HG03575 (cell line): ENCODE data around the gene ZNF674.

ENCODE experiments used
- ATAC-seq: cut with Tn5 transposase; IDR thresholded peaks from one replicate; pipeline ENCODE4 v1.9.1; 2021; ENCODE audit not compliant: unreplicated experiment, insufficient number of reproducible peaks, low FRiP score; ENCODE audit errors: extremely low read depth

ZNF674 gene

DNA sequence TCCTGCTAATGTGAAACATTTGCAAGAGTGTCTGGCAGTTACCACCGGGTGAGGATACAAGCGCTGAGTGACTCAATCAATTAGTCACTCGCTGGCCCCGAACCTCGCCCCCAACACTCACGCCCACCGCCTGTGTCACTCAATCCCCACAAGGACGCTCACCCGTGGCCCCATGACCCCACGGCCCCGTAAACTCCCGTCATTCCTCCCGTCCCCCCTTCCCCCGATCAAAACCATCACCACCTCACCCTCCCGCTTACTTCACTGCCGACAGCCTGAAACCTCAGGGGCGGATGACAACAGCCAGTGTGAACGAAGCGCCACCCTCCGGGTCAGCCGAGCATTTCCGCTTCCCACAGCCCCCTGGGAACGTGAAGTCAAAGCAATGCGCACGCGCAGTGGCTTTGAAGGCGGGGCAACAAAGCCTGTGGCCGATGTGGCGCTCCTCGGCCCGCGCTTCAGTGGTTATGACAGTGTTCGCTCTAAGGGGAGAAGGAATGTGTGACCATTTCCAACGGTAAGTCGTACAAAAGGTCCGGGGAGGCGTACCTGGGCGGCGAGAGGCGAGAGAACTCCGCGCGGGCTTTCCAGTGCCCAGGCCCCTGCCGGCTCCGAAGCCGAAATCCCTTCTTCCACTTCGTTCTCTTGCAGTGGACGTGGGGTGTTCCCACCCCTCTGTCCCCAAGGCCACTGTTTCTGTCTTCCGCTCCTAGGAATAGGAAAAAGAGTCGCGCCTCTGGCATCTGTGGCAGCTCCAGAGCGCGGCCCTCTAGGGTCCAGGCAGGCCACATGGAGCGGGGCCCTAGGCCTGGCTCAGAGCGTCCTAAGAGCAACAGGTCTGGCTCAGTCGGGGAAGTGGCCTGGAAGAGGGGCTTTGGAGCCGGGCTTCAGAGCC is at the start of gene ZNF674:
Gene ZNF674, minus strand, starts transcription at position 311 of the 895 bp plus-strand sequence. CDS start 3,334 bp downstream, outside the sequence.
- peak; percentile 55 for ATAC-seq

DNA sequence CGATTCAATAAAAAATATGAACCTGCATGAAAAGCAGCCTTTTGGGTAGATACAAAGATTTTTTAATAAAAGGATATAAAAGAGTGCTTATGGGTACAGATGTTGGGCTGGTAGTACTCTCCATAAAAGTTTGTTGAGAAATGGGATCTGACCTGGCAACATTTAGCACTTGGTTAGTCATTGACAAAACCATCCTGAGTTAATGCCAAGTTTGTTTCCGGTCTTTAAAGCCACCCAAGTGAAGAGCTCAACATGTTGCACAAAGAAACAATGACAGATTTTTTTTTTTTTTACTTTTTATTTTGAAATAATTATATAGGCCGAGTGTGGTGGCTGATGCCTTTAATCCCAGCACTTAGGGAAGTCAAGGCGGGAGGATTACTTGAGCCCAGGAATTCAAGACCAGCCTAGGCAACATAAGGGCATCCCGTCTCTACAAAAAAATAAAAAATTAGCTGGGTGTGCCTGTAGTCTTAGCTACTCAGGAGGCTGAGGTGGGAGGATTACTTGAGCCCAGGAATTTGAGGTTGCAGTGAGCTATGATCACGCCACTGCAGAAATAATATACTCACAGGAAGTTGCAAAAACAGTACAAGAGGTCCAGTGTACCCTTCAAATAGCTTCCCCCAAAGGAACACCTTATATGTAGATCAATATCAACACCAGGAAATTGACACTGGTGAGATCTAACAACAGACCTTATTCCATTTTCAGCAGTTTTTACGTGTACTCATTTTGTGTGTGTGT is 44.9 kb upstream of the ZNF674 start:
- ATAC-seq = no peak

DNA sequence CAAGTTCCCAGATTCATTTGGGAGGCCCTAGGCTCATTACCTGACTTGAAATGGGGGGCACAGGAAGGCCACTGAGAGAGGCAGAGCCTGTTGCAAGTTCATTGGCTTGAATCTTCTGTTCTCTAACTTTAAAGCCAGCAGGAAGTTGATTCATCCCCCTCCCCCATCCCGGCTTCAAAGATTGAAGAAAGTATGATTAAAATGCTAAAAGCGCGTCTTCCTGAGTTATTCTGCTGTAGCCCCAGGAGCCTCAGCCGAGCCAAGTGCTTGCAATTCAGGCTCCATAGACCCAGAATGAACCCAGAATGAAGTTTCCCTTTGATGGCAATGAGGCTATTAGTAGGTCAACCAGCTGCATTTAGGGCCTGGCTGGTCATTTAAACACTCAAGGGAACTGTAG is 43.0 kb upstream of the ZNF674 start:
- ATAC-seq = no peak

DNA sequence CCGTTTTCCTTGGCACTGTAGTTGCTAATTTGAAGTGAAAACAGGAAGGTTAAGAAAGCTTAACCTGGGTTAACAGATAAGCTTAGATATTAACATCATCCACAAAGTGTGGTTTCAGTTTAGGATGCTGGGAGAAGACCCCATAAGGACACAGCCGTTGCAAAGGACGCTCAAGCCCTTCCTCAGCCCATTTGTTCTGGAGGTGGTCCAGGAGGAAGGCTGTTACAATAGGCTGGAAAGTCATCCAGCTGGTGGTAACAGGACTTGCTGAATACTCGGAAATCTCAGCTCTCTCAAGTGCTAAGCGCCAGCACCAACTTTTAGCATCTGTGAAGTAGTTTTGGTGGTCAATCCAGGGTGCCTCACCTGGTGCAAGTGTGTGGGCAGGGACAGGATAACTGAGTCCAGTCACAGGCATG is 42.5 kb upstream of the ZNF674 start:
- ATAC-seq = no peak

DNA sequence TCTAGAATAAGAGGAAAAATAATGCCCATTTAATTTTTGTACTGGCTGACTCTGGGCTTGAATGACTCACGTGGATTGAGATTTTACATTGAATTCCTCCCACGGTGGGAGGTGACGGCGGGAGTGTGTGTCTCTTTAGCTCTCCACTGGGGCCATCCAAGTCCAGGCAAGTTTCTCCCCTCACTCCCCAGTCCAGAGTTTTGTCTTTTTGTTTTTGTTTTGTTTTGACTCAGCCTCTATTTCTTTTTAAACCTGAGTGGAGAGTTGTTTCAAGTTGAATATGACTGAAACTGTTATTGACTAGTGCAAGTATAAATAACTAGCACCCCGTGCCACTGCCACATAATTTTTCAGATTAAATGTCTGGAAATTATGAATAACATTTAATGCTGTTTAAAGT is 41.9 kb upstream of the ZNF674 start:
- ATAC-seq = no peak

DNA sequence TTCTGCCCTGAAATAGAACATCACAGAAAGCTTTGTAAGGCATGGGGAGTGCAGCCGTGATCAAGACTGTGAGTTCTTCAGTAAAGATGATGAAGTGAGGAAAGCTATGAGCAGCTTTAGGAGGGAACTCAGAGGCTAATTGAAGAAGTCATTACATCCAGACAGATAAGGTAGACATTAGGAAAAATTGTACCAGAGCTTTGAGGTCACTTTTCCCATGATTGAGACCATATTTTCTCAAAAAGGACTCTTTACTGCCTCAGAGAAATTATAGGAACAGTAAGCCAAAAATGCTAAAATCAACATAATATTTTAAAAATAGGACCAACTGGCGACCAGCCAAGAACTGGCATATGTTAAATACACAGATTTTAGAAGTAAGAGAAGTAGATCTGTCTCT is 39.5 kb upstream of the ZNF674 start:
- ATAC-seq = no peak

DNA sequence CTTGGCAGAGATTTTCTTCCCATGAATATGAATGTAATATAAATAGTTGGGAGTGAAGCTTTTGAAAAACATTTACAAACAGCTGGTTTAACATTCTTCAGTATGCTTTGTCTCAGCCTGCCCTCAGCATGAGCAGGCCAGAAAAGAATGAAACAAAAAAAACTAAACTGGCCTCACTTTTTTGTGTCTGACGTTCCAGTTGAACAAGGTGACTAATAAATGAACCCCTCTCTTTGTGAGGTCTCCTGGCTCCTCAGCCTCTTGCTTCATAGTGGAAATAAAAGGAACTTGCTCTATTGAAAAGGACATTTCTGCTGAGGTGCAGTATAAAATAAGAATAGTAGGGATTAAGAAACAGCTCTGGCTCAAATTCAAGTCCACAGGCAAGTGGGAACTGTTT is 37.7 kb upstream of the ZNF674 start:
- no peak for ATAC-seq

DNA sequence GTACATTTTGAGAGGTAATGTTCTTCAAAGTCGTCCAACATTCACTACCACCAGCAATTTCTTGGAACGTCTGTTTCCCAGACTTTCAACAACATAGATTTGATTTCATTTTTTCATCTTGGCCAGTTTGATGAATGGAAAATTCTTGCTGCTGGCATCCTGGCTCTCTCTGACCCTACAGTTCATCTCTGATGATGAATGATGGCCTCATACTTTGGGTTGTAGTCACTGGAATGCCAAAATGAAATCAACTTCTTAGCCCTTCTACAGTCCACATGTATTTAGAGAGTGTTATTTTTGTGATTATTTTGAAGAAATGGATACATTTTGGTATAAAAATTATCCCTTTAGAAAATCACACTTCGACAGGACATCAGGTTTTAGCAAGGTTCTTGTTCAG is 37.1 kb upstream of the ZNF674 start:
- ATAC-seq = no peak

DNA sequence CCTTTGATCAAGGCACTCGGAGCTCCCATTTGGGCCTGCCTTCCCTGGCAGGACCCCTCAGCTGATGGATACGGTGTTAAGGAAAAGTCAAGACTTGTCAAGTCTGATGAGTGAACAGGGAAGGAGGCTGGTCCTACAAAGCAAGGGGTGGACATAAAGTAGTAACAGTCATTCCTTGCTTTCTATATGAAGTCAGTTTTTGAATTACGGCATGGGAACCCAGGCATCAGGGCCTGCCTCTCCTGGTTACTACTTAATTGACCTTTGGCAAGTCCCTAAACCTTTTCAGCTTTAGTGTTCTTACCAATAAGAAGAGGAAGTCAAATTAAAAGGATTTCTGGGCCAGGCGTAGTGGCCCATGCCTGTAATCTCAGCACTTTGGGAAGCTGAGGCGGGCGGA is 35.4 kb upstream of the ZNF674 start:
- no peak for ATAC-seq

DNA sequence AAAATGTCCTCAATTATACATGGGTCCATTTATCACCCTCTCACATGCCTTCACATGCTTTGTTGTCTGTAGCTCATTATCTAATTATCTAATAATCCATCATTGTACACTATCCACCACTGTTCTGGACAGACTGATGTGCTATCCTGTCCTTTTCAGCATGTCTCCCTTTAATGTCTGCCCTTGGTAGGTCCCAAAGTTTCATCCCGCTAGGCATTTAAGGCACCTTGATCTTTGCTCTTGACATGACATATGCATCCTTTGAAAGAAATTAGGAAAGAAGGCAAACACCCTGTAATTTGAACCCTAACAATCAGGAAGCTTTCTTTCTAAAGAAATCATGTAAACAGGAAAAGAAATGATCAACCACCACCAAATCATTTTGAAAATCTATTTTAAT is 34.0 kb upstream of the ZNF674 start:
- ATAC-seq = no peak

DNA sequence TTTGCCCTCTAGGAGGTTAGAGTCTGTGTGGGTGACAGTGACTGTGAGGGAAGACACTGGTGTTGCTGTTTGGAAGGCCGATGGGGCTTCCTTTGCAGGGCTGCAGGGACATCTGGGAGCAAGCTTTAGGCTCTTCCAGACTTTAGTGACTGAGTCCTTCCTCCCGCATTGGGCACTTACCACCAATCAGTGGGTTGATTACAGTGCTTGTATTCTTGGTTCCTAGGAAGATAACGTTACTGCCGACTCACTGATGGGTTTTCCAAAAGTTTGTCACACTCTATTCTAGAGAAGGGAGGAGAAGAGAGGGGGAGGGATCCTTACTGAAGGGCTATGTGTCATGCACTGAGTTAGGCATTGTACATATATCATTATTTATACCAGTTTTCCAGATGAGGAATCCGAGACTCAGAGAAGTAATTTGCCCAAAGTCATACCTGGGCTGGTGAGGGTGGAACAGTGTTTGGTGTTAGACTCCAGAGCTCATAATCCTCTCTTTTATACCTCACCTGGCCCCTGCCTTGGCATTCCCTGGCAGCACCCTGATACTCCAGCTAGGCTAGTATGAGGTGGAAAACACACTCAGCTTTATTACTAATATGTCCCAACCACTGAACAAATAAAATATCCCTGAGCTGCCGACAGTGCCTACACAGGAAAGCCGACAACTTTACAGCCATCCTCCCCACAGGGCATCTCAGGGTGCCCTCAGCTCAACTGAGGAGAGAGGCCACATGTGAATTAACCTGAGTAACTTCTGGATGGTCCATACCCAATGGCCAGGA is 32.2 kb upstream of the ZNF674 start:
- ATAC-seq = no peak

DNA sequence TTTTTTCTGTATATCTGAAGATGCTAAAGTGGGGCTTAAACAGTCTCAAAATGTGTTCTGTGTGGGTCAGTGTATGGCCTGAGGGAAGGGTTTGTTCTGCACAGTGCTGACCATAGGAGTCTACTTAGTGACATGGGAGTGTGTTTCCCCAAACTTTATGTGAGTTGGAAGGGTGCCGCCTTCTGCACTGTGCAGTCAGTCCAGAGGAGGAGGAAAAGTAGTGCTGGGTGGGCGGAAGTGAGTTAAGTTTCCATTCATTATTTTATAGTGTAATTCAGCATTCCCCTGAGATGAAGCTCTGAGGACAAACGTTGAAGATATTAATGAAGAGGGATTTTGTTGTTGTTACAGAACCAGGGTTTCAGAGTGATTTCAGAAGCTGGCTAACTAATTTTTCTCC is 31.2 kb upstream of the ZNF674 start:
- ATAC-seq = no peak

DNA sequence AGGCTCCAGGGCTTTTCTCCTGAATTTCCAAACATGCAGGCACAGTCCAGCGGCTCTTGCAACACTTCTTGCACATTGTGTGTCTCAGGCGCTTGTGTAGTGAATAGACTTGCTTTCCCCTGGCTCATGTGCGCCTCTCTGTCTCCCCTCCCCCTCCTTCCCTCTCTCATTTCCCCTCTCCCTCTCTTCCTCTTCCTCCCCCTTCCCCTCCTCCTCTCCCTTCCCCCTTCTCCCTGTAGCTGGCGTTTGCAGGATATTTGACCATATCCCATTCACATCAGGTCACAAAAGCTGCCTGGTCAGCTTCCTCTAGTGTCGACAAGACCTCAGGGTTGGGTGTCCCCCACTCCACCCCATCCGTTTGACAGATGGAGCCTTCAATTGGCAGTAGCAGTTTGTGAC is 30.8 kb upstream of the ZNF674 start:
- ATAC-seq = no peak

DNA sequence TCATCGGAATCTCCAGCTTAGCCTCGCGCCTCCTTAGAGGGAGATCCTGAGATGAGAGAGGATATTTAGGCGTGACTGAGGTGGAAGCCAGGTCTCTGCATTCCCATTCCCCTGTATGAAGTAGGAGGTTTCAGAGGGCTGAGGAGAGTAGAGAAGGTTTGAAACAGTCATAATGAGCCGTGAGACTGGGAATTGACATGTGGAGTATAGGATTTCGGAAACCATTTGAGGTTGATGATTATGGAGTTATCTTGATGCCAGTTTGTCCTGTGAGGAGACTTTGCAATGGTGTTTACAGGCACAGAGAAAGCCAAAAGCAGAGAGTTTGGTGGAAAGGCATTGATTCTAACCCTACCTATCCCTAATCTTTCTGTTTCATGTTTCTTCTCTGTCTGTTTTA is 30.4 kb upstream of the ZNF674 start:
- ATAC-seq = no peak

DNA sequence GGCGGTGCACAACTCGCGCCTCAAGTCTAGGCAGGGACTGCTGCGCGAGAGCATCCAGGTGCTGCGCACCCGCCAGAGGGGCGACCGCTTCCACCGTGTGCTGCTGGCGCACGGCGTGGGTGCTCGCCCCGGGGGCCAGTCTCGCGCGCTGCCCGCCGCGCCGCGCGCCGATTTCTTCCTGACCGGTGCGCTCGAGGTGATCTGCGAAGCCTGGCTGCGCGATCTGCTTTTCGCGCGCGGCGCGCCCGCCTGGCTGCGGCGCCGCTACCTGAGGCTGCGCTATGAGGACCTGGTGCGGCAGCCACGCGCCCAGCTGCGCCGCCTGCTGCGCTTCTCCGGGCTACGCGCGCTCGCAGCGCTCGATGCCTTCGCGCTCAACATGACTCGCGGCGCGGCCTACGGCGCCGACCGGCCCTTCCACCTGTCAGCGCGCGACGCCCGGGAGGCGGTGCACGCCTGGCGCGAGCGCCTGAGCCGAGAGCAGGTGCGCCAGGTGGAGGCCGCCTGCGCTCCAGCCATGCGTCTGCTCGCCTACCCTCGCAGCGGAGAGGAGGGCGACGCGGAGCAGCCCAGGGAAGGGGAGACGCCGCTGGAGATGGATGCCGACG is 29.7 kb upstream of the ZNF674 start:
- ATAC-seq = no peak

DNA sequence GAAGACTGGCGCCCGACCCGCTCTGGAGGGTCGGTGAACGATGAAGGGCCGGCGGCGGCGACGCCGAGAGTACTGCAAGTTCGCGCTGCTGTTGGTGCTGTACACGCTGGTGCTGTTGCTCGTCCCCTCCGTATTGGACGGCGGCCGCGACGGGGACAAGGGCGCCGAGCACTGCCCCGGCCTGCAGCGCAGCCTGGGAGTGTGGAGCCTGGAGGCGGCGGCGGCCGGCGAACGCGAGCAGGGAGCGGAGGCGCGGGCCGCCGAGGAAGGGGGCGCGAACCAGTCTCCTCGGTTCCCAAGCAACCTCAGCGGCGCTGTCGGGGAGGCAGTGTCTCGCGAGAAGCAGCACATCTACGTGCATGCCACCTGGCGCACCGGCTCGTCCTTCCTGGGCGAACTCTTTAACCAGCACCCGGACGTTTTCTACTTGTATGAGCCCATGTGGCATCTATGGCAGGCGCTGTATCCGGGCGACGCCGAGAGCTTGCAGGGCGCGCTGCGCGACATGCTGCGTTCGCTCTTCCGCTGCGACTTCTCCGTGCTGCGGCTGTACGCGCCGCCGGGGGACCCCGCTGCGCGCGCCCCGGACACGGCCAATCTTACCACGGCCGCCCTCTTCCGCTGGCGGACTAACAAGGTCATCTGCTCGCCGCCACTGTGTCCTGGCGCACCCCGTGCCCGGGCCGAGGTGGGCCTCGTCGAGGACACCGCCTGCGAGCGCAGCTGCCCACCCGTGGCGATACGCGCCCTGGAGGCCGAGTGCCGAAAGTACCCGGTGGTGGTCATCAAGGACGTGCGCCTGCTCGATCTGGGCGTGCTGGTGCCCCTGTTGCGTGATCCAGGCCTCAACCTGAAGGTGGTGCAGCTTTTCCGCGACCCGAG is 28.9 kb upstream of the ZNF674 start:
- no peak for ATAC-seq

DNA sequence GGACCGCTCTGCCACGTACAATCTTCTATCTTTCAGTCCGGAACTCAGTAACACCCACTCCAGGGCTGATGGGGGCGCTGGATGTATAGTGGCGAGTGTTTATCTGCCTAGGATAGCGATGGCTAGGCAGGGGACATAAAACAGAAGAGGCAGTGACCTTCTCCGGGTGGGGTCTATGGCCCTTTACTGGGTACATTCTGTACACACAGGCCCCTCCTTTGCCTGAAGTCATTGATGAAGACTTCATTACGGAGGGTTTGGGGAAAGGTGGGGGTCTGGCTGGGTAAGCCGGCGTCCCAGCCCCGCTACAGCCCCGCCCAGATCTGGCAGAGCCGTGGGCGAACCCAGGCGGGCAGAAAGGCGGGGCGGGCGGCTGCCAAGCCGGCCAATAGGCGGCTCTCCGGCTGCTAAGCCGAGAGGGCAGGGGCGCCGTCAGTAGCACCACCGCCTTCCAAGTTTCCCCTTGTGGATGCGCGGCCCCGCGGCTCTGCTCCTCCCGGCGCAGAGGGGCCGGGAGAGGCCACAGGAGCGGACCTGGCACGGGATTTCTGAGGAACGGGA is 28.2 kb upstream of the ZNF674 start, which contains the start of gene CHST7:
Gene CHST7, plus strand, starts transcription at position 435 of the 561 bp plus-strand sequence. CDS start 167 bp downstream, outside the sequence.
- ATAC-seq = no peak
